CD4-positive, alpha-beta T cell (primary cell): ENCODE measurements around the gene CRAMP1. TPM values are rescaled to one million over a fixed set of nuclear protein-coding genes. Genes with fewer than 3 reads are reported as not detected.

ENCODE experiments used
- ATAC-seq: fragments of 200-7000 bp; cut with Tn5 transposase; one replicate; pipeline ENCODE4 v1.10.0; 2022; ENCODE audit warnings: mild to moderate bottlenecking; ENCODE audit not compliant: poor library complexity
- CTCF ChIA-PET: fragments of 350-600 bp; sonication (Branson Sonifier 250); formaldehyde crosslinking; loops from one replicate; lab custom pipeline; 2021; ENCODE audit warnings: antibody characterized with exemption, inconsistent platforms; lab: Charles Lee
- POLR2A ChIA-PET: fragments of 350-600 bp; sonication (Branson Sonifier 250); formaldehyde crosslinking; loops from one replicate; lab custom pipeline; 2021; ENCODE audit warnings: antibody characterized with exemption, inconsistent platforms; lab: Charles Lee
- DNase-seq, 14 experiments: peaks; one replicate each; pipeline ENCODE4 v3.0.0-alpha.2; 2013 to 2020; ENCODE audit warnings: mixed read lengths in 2 of 14
- H3K27ac ChIP-seq, 2 donors: one replicate each; pipeline versions ENCODE4 v1.5.1 to v1.7.0; 2013; ENCODE audit warnings: low read length in 2 of 2, low read depth in 1 of 2, mild to moderate bottlenecking in 1 of 2
- H3K27me3 ChIP-seq, 2 experiments: 1 replicate in 1 of 2; 2 replicates in 1 of 2; pipeline versions ENCODE4 v1.6.1 to v1.7.0; 2013; ENCODE audit warnings: low read length in 2 of 2, control low read depth in 1 of 2, mild to moderate bottlenecking in 1 of 2, moderate library complexity in 1 of 2; ENCODE audit not compliant: insufficient read depth in 2 of 2, control insufficient read depth in 1 of 2
- H3K36me3 ChIP-seq: one replicate; pipeline ENCODE4 v1.6.1; 2013; ENCODE audit warnings: low read length, control low read depth; ENCODE audit not compliant: insufficient read depth
- H3K4me1 ChIP-seq: one replicate; pipeline ENCODE4 v1.6.1; 2013; ENCODE audit warnings: low read length, control low read depth; ENCODE audit not compliant: insufficient read depth
- H3K4me3 ChIP-seq: one replicate; pipeline ENCODE4 v1.5.1; 2013; ENCODE audit warnings: mild to moderate bottlenecking, low read length, moderate library complexity
- H3K9me3 ChIP-seq, 2 experiments: 1 replicate in 1 of 2; 2 replicates in 1 of 2; pipeline versions ENCODE4 v1.6.1 to v1.7.0; 2013; ENCODE audit warnings: low read length in 2 of 2, mild to moderate bottlenecking in 2 of 2, control low read depth in 1 of 2, moderate library complexity in 1 of 2; ENCODE audit not compliant: control insufficient read depth in 1 of 2, insufficient read depth in 1 of 2
- H3K27ac Mint-ChIP-seq: one replicate; pipeline ENCODE4 v1.8.0; 2020; ENCODE audit warnings: mixed read lengths
- H3K27me3 Mint-ChIP-seq: one replicate; pipeline ENCODE4 v1.8.0; 2021; ENCODE audit warnings: mixed read lengths
- H3K36me3 Mint-ChIP-seq: one replicate; pipeline ENCODE4 v1.8.0; 2021; ENCODE audit warnings: low read depth, mixed read lengths
- H3K4me1 Mint-ChIP-seq: one replicate; pipeline ENCODE4 v1.8.0; 2021; ENCODE audit warnings: low read depth, mixed read lengths
- H3K4me3 Mint-ChIP-seq: one replicate; pipeline ENCODE4 v1.8.0; 2020; ENCODE audit warnings: mild to moderate bottlenecking, mixed read lengths
- H3K9me3 Mint-ChIP-seq: one replicate; pipeline ENCODE4 v1.8.0; 2020; ENCODE audit warnings: mixed read lengths
- CTCF ChIP-seq: fragments of 200-600 bp; IDR thresholded peaks from one replicate; pipeline ENCODE4 v1.8.0; 2022; ENCODE audit warnings: antibody characterized with exemption, mild to moderate bottlenecking
- intact Hi-C, 2 experiments: fragments of 100-400 bp; cut with DNase I in 1 of 2; cut with micrococcal nuclease in 1 of 2; formaldehyde crosslinking; loops; one replicate each; pipeline versions ENCODE4 v1.15.1 to v1.9.0; 2023 to 2025; cut with DNase I, micrococcal nuclease
- total RNA-seq, 174 experiments: library from RNA in 2 of 174; stranded (reverse) in 2 of 174; gene quantifications; one replicate each; pipeline ENCODE4 v1.2.3 and lab custom pipeline; 2021 to 2026

CRAMP1 gene
- total RNA-seq, 2 experiments from 2014 or later = 14.1 to 15.2 TPM

- Mint-ChIP-seq H3K4me1 (peaks cover 5% of the 10 kb centered on the region), H3K4me3 (no peak overlapping the region), H3K27me3 (no peaks in the 10 kb centered on the region), H3K9me3 (no peaks in the 10 kb centered on the region), H3K36me3 (peaks cover 55% of the 10 kb centered on the region), H3K27ac (no peak overlapping the region)
- intact Hi-C loops = no loop called here
- DNase-seq (no peak), ATAC-seq (no peak)
- H3K4me1 ChIP-seq = no peaks in the 10 kb centered on the region
- ChIA-PET CTCF (no interaction called here), POLR2A (no interaction called here)
- no peak overlapping the region for H3K4me3 ChIP-seq
- peaks cover 42% of the 10 kb centered on the region for H3K36me3 ChIP-seq
- H3K9me3 ChIP-seq = no peaks in the 10 kb centered on the region
- no peak for TF ChIP-seq CTCF
- no peak overlapping the region for H3K27ac ChIP-seq
- no peaks in the 10 kb centered on the region for H3K27me3 ChIP-seq
These were observed 14.6 kb downstream of the CRAMP1 start for GRCh38 chr16:1626776-1627175.

GRCh38 chr16:1630450-1631213 lies 18.5 kb downstream of the CRAMP1 start:
- no peaks in the 10 kb centered on the region for H3K9me3 Mint-ChIP-seq

GRCh38 chr16:1631230-1631629 lies 19.1 kb downstream of the CRAMP1 start:
- no peak overlapping the region for H3K4me3 ChIP-seq
- no peak for TF ChIP-seq CTCF
- H3K36me3 Mint-ChIP-seq = peaks cover 71% of the 10 kb centered on the region
- ATAC-seq = no peak
- POLR2A ChIA-PET = no interaction called here
- no peaks in the 10 kb centered on the region for H3K27me3 Mint-ChIP-seq
- no peaks in the 10 kb centered on the region for H3K4me1 ChIP-seq
- H3K36me3 ChIP-seq = peaks cover 72% of the 10 kb centered on the region
- H3K27ac Mint-ChIP-seq = no peak overlapping the region
- H3K9me3 ChIP-seq = no peaks in the 10 kb centered on the region
- no peak overlapping the region for H3K4me3 Mint-ChIP-seq
- H3K27ac ChIP-seq = no peak overlapping the region
- no peaks in the 10 kb centered on the region for H3K27me3 ChIP-seq
- no peaks in the 10 kb centered on the region for H3K9me3 Mint-ChIP-seq
- no peak for DNase-seq
- CTCF ChIA-PET = no interaction called here
- intact Hi-C loops = no loop called here
- H3K4me1 Mint-ChIP-seq = no peaks in the 10 kb centered on the region

More at GRCh38 chr16:1630450-1631213, 18.5 kb downstream of the CRAMP1 start:
- ATAC-seq = no peak
- H3K27me3 Mint-ChIP-seq = no peaks in the 10 kb centered on the region
- Histone ChIP-seq H3K27me3 (no peaks in the 10 kb centered on the region), H3K27ac (no peak overlapping the region), H3K4me1 (no peaks in the 10 kb centered on the region), H3K36me3 (peaks cover 74% of the 10 kb centered on the region), H3K9me3 (no peaks in the 10 kb centered on the region), H3K4me3 (no peak overlapping the region)
- intact Hi-C loops = no loop called here
- POLR2A ChIA-PET = no interaction called here
- no peak overlapping the region for H3K4me3 Mint-ChIP-seq
- H3K27ac Mint-ChIP-seq = no peak overlapping the region
- H3K4me1 Mint-ChIP-seq = no peaks in the 10 kb centered on the region
- DNase-seq = no peak
- no peak for TF ChIP-seq CTCF
- H3K36me3 Mint-ChIP-seq = peaks cover 70% of the 10 kb centered on the region
- CTCF ChIA-PET = no interaction called here
